ENCODE data around the gene SMARCA2. TPM values are rescaled to one million over a fixed set of nuclear protein-coding genes. Genes with fewer than 3 reads are reported as not detected.
A peak's percentile ranks its signal among the peaks of the same experiment; 100 is the strongest.

The SMARCA2 gene
- total RNA-seq: 130 TPM

GRCh38 chr9:2014696-2015580, at the start of gene SMARCA2:
TSS of gene SMARCA2 (plus strand) at chr9:2015347. CDS start at chr9:2029023, 13,676 bp downstream.

Small RNAs within 50 kb of the gene (small RNA-seq; reads per million reads assigned to genes)
- not detected for gene RN7SL592P (ENCODE audit: low replicate concordance)
- gene RNU2-25P (ENCODE audit: low replicate concordance): 0.35 reads per million, percentile 41 among the genes with 10 or more reads in this experiment

Measured in metanephros (tissue), 2 donors.